IMR-90 (cell line): Measurements from ENCODE around the gene TMEM37.

Experiments used
- BHLHE40 ChIP-seq: fragments of 150-350 bp; IDR thresholded peaks from 2 replicates; pipeline ENCODE4 v1.6.1; 2016; ENCODE audit warnings: mild to moderate bottlenecking, low read depth, low read length
- CEBPB ChIP-seq: IDR thresholded peaks from 2 replicates; pipeline ENCODE4 v1.6.1; 2012; ENCODE audit warnings: low read depth, low read length, improper control_type of control experiment
- MAFK ChIP-seq: IDR thresholded peaks from 2 replicates; pipeline ENCODE4 v1.6.1; 2012; ENCODE audit warnings: low read depth, low read length, improper control_type of control experiment
- TF ChIP-seq, protein P1 (sequence below): conservative IDR thresholded peaks from 2 replicates; pipeline ENCODE4 v1.5.1; 2012; ENCODE audit warnings: mild to moderate bottlenecking, low read depth, low read length, improper control_type of control experiment
- TF ChIP-seq, protein P2 (sequence below): fragments of 150-350 bp; IDR thresholded peaks from 2 replicates; pipeline ENCODE4 v1.6.1; 2017; ENCODE audit warnings: mild to moderate bottlenecking, antibody characterized with exemption, low read length, low read depth

DNA sequence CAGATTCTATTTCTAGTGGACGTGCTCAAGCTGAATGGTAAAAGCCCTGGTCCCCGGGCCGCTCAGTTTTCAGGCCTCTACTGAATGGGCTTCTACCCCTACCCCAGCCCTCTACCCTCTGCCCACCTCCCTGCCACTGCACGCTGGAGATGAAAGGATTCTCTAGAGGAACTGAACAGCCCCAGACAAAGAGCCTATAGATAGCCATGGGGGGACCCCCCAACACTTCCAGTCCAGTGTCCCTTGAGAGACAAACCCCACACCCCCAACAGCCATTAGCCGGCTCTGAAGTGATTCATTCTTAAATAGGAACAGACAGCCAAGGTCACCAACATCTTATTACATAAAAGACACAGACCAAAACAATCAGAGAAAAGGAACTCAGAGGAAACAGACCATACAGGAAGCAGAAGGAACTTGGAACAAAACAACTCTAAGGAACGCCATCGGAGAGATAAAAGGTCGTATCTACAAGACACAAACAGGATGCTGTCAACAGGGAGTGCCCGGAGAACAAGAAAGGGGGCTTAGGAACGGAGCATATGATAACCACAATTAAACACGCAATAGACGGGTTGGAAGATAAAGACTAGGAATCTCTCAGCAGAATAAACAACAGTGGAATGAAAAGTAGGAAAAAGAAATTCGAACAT, 23.5 kb downstream of the TMEM37 start:
- TF ChIP-seq, protein P1, sequence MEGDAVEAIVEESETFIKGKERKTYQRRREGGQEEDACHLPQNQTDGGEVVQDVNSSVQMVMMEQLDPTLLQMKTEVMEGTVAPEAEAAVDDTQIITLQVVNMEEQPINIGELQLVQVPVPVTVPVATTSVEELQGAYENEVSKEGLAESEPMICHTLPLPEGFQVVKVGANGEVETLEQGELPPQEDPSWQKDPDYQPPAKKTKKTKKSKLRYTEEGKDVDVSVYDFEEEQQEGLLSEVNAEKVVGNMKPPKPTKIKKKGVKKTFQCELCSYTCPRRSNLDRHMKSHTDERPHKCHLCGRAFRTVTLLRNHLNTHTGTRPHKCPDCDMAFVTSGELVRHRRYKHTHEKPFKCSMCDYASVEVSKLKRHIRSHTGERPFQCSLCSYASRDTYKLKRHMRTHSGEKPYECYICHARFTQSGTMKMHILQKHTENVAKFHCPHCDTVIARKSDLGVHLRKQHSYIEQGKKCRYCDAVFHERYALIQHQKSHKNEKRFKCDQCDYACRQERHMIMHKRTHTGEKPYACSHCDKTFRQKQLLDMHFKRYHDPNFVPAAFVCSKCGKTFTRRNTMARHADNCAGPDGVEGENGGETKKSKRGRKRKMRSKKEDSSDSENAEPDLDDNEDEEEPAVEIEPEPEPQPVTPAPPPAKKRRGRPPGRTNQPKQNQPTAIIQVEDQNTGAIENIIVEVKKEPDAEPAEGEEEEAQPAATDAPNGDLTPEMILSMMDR, result no peak
- TF ChIP-seq, protein P2, sequence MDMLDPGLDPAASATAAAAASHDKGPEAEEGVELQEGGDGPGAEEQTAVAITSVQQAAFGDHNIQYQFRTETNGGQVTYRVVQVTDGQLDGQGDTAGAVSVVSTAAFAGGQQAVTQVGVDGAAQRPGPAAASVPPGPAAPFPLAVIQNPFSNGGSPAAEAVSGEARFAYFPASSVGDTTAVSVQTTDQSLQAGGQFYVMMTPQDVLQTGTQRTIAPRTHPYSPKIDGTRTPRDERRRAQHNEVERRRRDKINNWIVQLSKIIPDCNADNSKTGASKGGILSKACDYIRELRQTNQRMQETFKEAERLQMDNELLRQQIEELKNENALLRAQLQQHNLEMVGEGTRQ, result no peak
- TF ChIP-seq CEBPB (no peak), BHLHE40 (no peak), MAFK (no peak)
